ENCODE measurements around the gene IL17RD. TPM values are rescaled to one million over a fixed set of nuclear protein-coding genes. Genes with fewer than 3 reads are reported as not detected.

The IL17RD gene
- polyA plus RNA-seq, 3 donors = not detected

DNA sequence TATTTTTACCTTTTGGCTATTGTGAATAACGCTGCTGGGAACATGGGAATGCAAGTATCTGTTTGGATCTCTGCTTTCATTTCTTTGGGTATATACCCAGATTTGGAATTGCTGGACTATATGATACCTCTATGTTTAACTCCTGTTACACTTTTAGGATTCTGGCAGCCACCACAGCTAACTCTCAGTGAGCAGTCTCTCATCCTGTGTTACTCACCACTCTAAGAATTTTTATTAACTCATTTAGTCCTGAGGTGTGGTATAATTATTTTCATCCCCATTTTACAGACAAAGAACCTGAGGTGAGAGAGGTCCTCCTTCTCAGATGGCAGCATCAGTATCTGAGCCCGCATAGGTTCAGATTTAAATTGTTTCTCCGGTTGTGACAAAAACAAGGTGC lies 103.6 kb downstream of the IL17RD start:
- no peak overlapping the region for H3K4me2 ChIP-seq (replicated peaks; ENCODE audit: extremely low read depth, low read length, poor library complexity, severe bottlenecking)
- H3K4me1 Mint-ChIP-seq = peaks cover 56% of the 10 kb centered on the region

DNA sequence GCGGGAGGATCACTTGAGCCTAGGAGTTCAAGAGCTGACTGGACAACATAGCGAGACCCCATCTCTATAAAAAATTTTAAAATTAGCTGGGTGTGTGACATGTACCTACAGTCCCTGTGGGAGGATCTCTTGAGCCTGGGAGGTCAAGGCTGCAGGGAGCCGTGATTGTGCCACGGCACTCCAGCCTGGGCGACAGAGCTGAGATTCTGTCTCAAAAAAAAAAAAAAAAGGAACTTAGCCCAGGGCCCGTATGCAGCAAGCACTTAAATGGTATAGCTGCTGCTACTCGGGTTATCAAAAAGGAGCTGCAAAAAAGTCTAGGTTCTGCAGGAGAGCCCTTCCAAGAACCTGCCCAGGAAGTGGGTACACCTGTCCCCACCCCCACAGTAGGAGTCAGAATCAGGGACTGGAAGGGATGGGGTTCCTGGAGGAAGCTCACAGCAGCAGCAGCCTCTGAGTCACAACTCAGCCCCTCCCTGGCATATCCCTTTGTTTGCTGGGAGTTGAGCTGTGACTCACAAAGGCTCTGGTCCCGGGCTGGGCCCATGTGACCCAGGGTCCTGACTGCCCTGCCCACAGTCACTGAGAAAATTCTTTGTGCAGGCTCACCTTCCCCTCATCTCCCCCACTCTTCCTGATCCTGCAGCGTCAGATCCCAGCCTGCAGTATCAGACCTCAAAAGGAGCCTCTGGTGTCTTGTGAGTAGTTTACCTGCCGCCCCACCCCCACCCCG lies 104.9 kb downstream of the IL17RD start, which contains the start of gene SPATA12:
Gene SPATA12, plus strand, starts transcription at position 576 of the 733 bp plus-strand sequence. CDS start 13,031 bp downstream, outside the sequence.
- intact Hi-C loops (cut with micrococcal nuclease) = no loop called here
- Mint-ChIP-seq H3K36me3 (peaks cover 0 to 6% of the 10 kb centered on the region in 2 donors), H3K4me3 (peak within 1 kb of the TSS; percentile 6 to 67), H3K9me3 (peaks cover 0 to 2% (median 0%) of the 10 kb centered on the region in 7 donors), H3K27me3 (ENCODE audit: low read depth in 3 of 3) (peaks cover 2 to 3% (median 3%) of the 10 kb centered on the region in 3 donors), H3K27ac (peak within 1 kb of the TSS; percentile 84 to 96 (median 93)), H3K4me1 (peaks cover 57% of the 10 kb centered on the region)
- Histone ChIP-seq H3K9me3 (replicated peaks in 1 of 2; ENCODE audit: control insufficient read depth in 1 of 2, insufficient read depth in 1 of 2, low read length in 2 of 2) (no peaks in the 10 kb centered on the region), H3K27me3 (ENCODE audit: control insufficient read depth in 2 of 2, insufficient read depth in 2 of 2, low read length in 2 of 2) (no peaks in the 10 kb centered on the region), H3K27ac (ENCODE audit: low read depth in 1 of 2, low read length in 2 of 2) (peak within 1 kb of the TSS; percentile 75 to 83), H3K4me1 (ENCODE audit: control insufficient read depth in 1 of 2, insufficient read depth in 2 of 2, low read length in 2 of 2) (peaks cover 50 to 55% of the 10 kb centered on the region in 2 donors), H3K79me2 (ENCODE audit: insufficient read depth, low read length) (no peaks in the 10 kb centered on the region), H4K20me1 (ENCODE audit: insufficient read depth, low read length) (no peaks in the 10 kb centered on the region), H3K9ac (ENCODE audit: insufficient read depth, low read length, poor library complexity, severe bottlenecking) (peak within 1 kb of the TSS; percentile 22), H2AFZ (ENCODE audit: insufficient read depth, low read depth, low read length, poor library complexity, severe bottlenecking) (no peak within 1 kb of the TSS), H3K36me3 (replicated peaks in 1 of 2; ENCODE audit: control insufficient read depth in 1 of 2, insufficient read depth in 2 of 2, low read length in 2 of 2) (no peaks in the 10 kb centered on the region), H3K4me3 (replicated peaks in 1 of 3; ENCODE audit: low read depth in 2 of 3, low read length in 3 of 3) (peak within 1 kb of the TSS in 1 of 3 experiments; percentile 63), H3K4me2 (replicated peaks; ENCODE audit: extremely low read depth, low read length, poor library complexity, severe bottlenecking) (peak within 1 kb of the TSS; percentile 59)
- DNase-seq = peak; percentile 87 to 96 (median 94)
- 3% methylated on average over 5 of the region's 11 CpGs for WGBS (ENCODE audit: insufficient coverage)
- TF ChIP-seq, protein P1, sequence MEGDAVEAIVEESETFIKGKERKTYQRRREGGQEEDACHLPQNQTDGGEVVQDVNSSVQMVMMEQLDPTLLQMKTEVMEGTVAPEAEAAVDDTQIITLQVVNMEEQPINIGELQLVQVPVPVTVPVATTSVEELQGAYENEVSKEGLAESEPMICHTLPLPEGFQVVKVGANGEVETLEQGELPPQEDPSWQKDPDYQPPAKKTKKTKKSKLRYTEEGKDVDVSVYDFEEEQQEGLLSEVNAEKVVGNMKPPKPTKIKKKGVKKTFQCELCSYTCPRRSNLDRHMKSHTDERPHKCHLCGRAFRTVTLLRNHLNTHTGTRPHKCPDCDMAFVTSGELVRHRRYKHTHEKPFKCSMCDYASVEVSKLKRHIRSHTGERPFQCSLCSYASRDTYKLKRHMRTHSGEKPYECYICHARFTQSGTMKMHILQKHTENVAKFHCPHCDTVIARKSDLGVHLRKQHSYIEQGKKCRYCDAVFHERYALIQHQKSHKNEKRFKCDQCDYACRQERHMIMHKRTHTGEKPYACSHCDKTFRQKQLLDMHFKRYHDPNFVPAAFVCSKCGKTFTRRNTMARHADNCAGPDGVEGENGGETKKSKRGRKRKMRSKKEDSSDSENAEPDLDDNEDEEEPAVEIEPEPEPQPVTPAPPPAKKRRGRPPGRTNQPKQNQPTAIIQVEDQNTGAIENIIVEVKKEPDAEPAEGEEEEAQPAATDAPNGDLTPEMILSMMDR (IDR thresholded peaks at IDR 0.05) = no peak

More for the DNA sequence above, 103.6 kb downstream of the IL17RD start:
- Mint-ChIP-seq H3K36me3 (peaks cover 0 to 6% of the 10 kb centered on the region in 2 donors), H3K27me3 (ENCODE audit: low read depth in 3 of 3) (peaks cover 2% of the 10 kb centered on the region in 3 donors), H3K27ac (peak overlapping the region in 4 of 7 donors; percentile 3 to 94 (median 58)), H3K4me3 (no peak overlapping the region), H3K9me3 (peaks cover 0 to 2% (median 0%) of the 10 kb centered on the region in 7 donors)
- H3K79me2 ChIP-seq (ENCODE audit: insufficient read depth, low read length) = no peaks in the 10 kb centered on the region
- H3K9me3 ChIP-seq (replicated peaks in 1 of 2; ENCODE audit: control insufficient read depth in 1 of 2, insufficient read depth in 1 of 2, low read length in 2 of 2) = no peaks in the 10 kb centered on the region
- intact Hi-C loops (cut with micrococcal nuclease) = no loop called here
- H3K4me1 ChIP-seq (ENCODE audit: control insufficient read depth in 1 of 2, insufficient read depth in 2 of 2, low read length in 2 of 2) = peaks cover 50 to 58% of the 10 kb centered on the region in 2 donors
- no CpG with 5 or more reads among the region's 3 CpGs for WGBS (ENCODE audit: insufficient coverage)
- no peak for DNase-seq
- peak overlapping the region in 1 of 2 donors; percentile 83 for H3K27ac ChIP-seq (ENCODE audit: low read depth in 1 of 2, low read length in 2 of 2)
- no peak overlapping the region for H3K9ac ChIP-seq (ENCODE audit: insufficient read depth, low read length, poor library complexity, severe bottlenecking)
- H4K20me1 ChIP-seq (ENCODE audit: insufficient read depth, low read length) = no peaks in the 10 kb centered on the region
- H3K36me3 ChIP-seq (replicated peaks in 1 of 2; ENCODE audit: control insufficient read depth in 1 of 2, insufficient read depth in 2 of 2, low read length in 2 of 2) = no peaks in the 10 kb centered on the region
- no peaks in the 10 kb centered on the region for H3K27me3 ChIP-seq (ENCODE audit: control insufficient read depth in 2 of 2, insufficient read depth in 2 of 2, low read length in 2 of 2)
- no peak overlapping the region for H3K4me3 ChIP-seq (replicated peaks in 1 of 3; ENCODE audit: low read depth in 2 of 3, low read length in 3 of 3)
- no peak overlapping the region for H2AFZ ChIP-seq (ENCODE audit: insufficient read depth, low read depth, low read length, poor library complexity, severe bottlenecking)
- TF ChIP-seq, protein P1 (IDR thresholded peaks at IDR 0.05) = no peak

All from CD14-positive monocyte (primary cell).